Esophagus squamous epithelium (tissue), 5 donors: ENCODE measurements around the gene DUSP2. TPM values are rescaled to one million over a fixed set of nuclear protein-coding genes. Genes with fewer than 3 reads are reported as not detected.

Source experiments
- DNase-seq: peaks from one replicate; lab custom pipeline; 2025; lab: John Stamatoyannopoulos, UW
- H3K27ac ChIP-seq, 4 donors: fragments of 200-600 bp; sonication (generic); one replicate each; pipeline ENCODE4 v1.5.1; 2016 to 2019; ENCODE audit warnings: mild to moderate bottlenecking in 1 of 4
- H3K27me3 ChIP-seq, 4 donors: fragments of 200-600 bp; sonication (generic); 1 replicate in 3 of 4; 2 replicates in 1 of 4; pipeline versions ENCODE4 v1.5.1 to v1.6.0; 2017 to 2021; ENCODE audit warnings: antibody characterized with exemption in 1 of 4
- H3K36me3 ChIP-seq, 3 donors: fragments of 200-600 bp; sonication (generic); one replicate each; pipeline ENCODE4 v1.5.1; 2016 to 2019
- H3K4me1 ChIP-seq, 3 donors: fragments of 200-600 bp; sonication (generic); one replicate each; pipeline ENCODE4 v1.5.1; 2017 to 2019
- H3K4me3 ChIP-seq, 4 donors: fragments of 200-600 bp; sonication (generic); 1 replicate in 3 of 4; 2 replicates in 1 of 4; pipeline ENCODE4 v1.5.1; 2016 to 2019; ENCODE audit warnings: mild to moderate bottlenecking in 2 of 4, moderate library complexity in 1 of 4
- H3K9me3 ChIP-seq, 3 donors: fragments of 200-600 bp; sonication (generic); one replicate each; pipeline ENCODE4 v1.5.1; 2016 to 2019
- CTCF ChIP-seq, 6 experiments: fragments of 450-650 bp in 4 of 6; fragments of 200-600 bp in 2 of 6; sonication (generic) in 2 of 6; IDR thresholded peaks; one replicate each; pipeline ENCODE4 v1.5.1; 2016 to 2019; ENCODE audit warnings: antibody characterized with exemption in 6 of 6, mild to moderate bottlenecking in 4 of 6, moderate library complexity in 4 of 6
- POLR2A ChIP-seq, 4 donors: fragments of 450-650 bp; IDR thresholded peaks; one replicate each; pipeline ENCODE4 v1.6.1; 2017; ENCODE audit warnings: antibody characterized with exemption in 4 of 4, mild to moderate bottlenecking in 4 of 4, moderate library complexity in 3 of 4
- WGBS, 2 donors: methylation state at CpG; one replicate each; pipeline ENCODE4 v1.1.5; 2018; 5-methylcytosine and 5-hydroxymethylcytosine counted together
- intact Hi-C: fragments of 100-400 bp; cut with DNase I; formaldehyde crosslinking; loops from one replicate; pipeline ENCODE4 v1.15.0; 2022
- total RNA-seq, 4 donors: library from RNA; depleted of rRNA; stranded (reverse); fragments of >200 nt; gene quantifications; one replicate each; pipeline ENCODE4 v1.1.0, GENCODE V29; 2016
- donor health status: DM: yes; HTN: yes; CAD: no.

Gene DUSP2
- total RNA-seq, 4 donors from 2014 or later = 1.5 to 10.3 (median 5.6) TPM

- no peak for DNase-seq
- H3K4me1 ChIP-seq = peaks cover 2 to 37% (median 4%) of the 10 kb centered on the region in 3 donors
- H3K4me3 ChIP-seq = no peak overlapping the region
- no peaks in the 10 kb centered on the region for H3K36me3 ChIP-seq
- peak overlapping the region in 2 of 4 donors; percentile 38 to 51 for H3K27ac ChIP-seq
- intact Hi-C loops = no loop called here
- 70 to 76% methylated on average over 4 to 6 of the region's 7 CpGs for WGBS, 2 donors
- H3K9me3 ChIP-seq = no peaks in the 10 kb centered on the region
- H3K27me3 ChIP-seq = peaks cover 0 to 26% (median 0%) of the 10 kb centered on the region in 4 donors
- TF ChIP-seq CTCF (IDR thresholded peaks at IDR 0.05) = no peak
- no peak for TF ChIP-seq POLR2A (IDR thresholded peaks at IDR 0.05)
Measured at GRCh38 chr2:96139181-96139758, 6.0 kb downstream of the DUSP2 start.

- intact Hi-C loops = no loop called here
- Histone ChIP-seq H3K4me1 (peaks cover 0 to 29% (median 0%) of the 10 kb centered on the region in 3 donors), H3K27me3 (peaks cover 0 to 34% (median 0%) of the 10 kb centered on the region in 4 donors), H3K4me3 (peak within 1 kb of the TSS in 1 of 4 donors; percentile 28), H3K36me3 (no peaks in the 10 kb centered on the region), H3K27ac (peak within 1 kb of the TSS in 3 of 4 donors; percentile 36 to 60 (median 51)), H3K9me3 (no peaks in the 10 kb centered on the region)
- TF ChIP-seq POLR2A (IDR thresholded peaks at IDR 0.05) (no peak), CTCF (IDR thresholded peaks at IDR 0.05) (peak in 5 of 6 experiments; percentile 35 to 75 (median 63))
- no peak for DNase-seq
- WGBS, 2 donors = 13 to 17% methylated on average over 2 to 9 of the region's 17 CpGs
Measured at GRCh38 chr2:96138179-96139145, 6.8 kb downstream of the DUSP2 start, which contains the start of gene ASTL. Gene ASTL, minus strand, starts transcription at chr2:96138502. Its CDS starts 66 bp downstream, at chr2:96138436.

GRCh38 chr2:96137321-96138178 is 7.7 kb downstream of the DUSP2 start:
- H3K27me3 ChIP-seq = peaks cover 0 to 36% (median 0%) of the 10 kb centered on the region in 4 donors
- peak overlapping the region in 3 of 4 donors; percentile 36 to 60 (median 48) for H3K27ac ChIP-seq
- intact Hi-C loops = no loop called here
- H3K4me1 ChIP-seq = peaks cover 0 to 24% (median 0%) of the 10 kb centered on the region in 3 donors
- DNase-seq = no peak
- H3K4me3 ChIP-seq = no peak overlapping the region
- H3K9me3 ChIP-seq = no peaks in the 10 kb centered on the region
- no peaks in the 10 kb centered on the region for H3K36me3 ChIP-seq
- 62 to 94% methylated on average over 2 to 8 of the region's 15 CpGs for WGBS, 2 donors
- TF ChIP-seq POLR2A (IDR thresholded peaks at IDR 0.05) (no peak), CTCF (IDR thresholded peaks at IDR 0.05) (no peak)

- H3K4me3 ChIP-seq = no peak overlapping the region
- WGBS, 2 donors = 69 to 93% methylated on average over 3 to 5 of the region's 8 CpGs
- TF ChIP-seq POLR2A (IDR thresholded peaks at IDR 0.05) (no peak), CTCF (IDR thresholded peaks at IDR 0.05) (no peak)
- H3K27me3 ChIP-seq = peaks cover 0 to 39% (median 0%) of the 10 kb centered on the region in 4 donors
- no peak overlapping the region for H3K27ac ChIP-seq
- DNase-seq = no peak
- peaks cover 0 to 24% (median 0%) of the 10 kb centered on the region in 3 donors for H3K4me1 ChIP-seq
- no peaks in the 10 kb centered on the region for H3K36me3 ChIP-seq
- no peaks in the 10 kb centered on the region for H3K9me3 ChIP-seq
- intact Hi-C loops = no loop called here
Measured at GRCh38 chr2:96136129-96136720, 9.0 kb downstream of the DUSP2 start.
